HFFc6 (cell line): Measurements from ENCODE around the gene RILPL1. TPM values are rescaled to one million over a fixed set of nuclear protein-coding genes. Genes with fewer than 3 reads are reported as not detected.
"Not testable (repeated sequence)": the region's sequence is repeated elsewhere in the genome, so short reads cannot be mapped to it uniquely, and the experiment has no call there.

Experiments used
- DNase-seq: peaks from one replicate; pipeline ENCODE4 v3.0.0-alpha.2; 2018
- H3K27ac Mint-ChIP-seq: 2 replicates; pipeline ENCODE4 v1.8.0; 2020; ENCODE audit warnings: mild to moderate bottlenecking, mixed read lengths
- H3K27me3 Mint-ChIP-seq: 2 replicates; pipeline ENCODE4 v1.8.0; 2021; ENCODE audit warnings: mild to moderate bottlenecking, moderate library complexity, mixed read lengths; ENCODE audit not compliant: insufficient read depth
- H3K36me3 Mint-ChIP-seq: 2 replicates; pipeline ENCODE4 v1.8.0; 2021; ENCODE audit warnings: low read depth, mixed read lengths
- H3K4me1 Mint-ChIP-seq: 2 replicates; pipeline ENCODE4 v1.8.0; 2020; ENCODE audit warnings: low read depth, mixed read lengths
- H3K4me3 Mint-ChIP-seq: 2 replicates; pipeline ENCODE4 v1.8.0; 2020; ENCODE audit warnings: mild to moderate bottlenecking, moderate library complexity, mixed read lengths
- H3K9me3 Mint-ChIP-seq: 2 replicates; pipeline ENCODE4 v1.8.0; 2020; ENCODE audit warnings: mild to moderate bottlenecking, mixed read lengths
- CTCF ChIP-seq: fragments of 200-600 bp; sonication (generic); IDR thresholded peaks from 2 replicates; pipeline ENCODE4 v1.5.0; 2021; ENCODE audit warnings: antibody characterized with exemption, mild to moderate bottlenecking
- total RNA-seq, 6 experiments: library from RNA; stranded (reverse); fragmentation: NEBNext Ultra II Directional; extraction: Animal tissue kit (Norgen Biotek cat#: 25700); gene quantifications; 2 replicates in 1 of 6; 3 replicates in 5 of 6; pipeline ENCODE4 v1.2.3, GENCODE V29; 2021

RILPL1 gene
- total RNA-seq, 6 experiments from 2014 or later = 15.2 to 18.9 (median 16.9) TPM

GRCh38 chr12:123519141-123520001 is 14.1 kb downstream of the RILPL1 start:
- H3K9me3 Mint-ChIP-seq = no peaks in the 10 kb centered on the region
- TF ChIP-seq CTCF = no peak
- peak overlapping the region; percentile 91 for H3K27ac Mint-ChIP-seq
- H3K27me3 Mint-ChIP-seq = peaks cover 2% of the 10 kb centered on the region; the same call in 1 of the 2 replicates
- peaks cover 22% of the 10 kb centered on the region for H3K36me3 Mint-ChIP-seq
- peak; percentile 79 for DNase-seq
- peaks cover 14% of the 10 kb centered on the region for H3K4me1 Mint-ChIP-seq
- no peak overlapping the region for H3K4me3 Mint-ChIP-seq

- peaks cover 12% of the 10 kb centered on the region for H3K36me3 Mint-ChIP-seq
- no peaks in the 10 kb centered on the region for H3K9me3 Mint-ChIP-seq
- TF ChIP-seq CTCF = no peak
- peaks cover 2% of the 10 kb centered on the region; the same call in 1 of the 2 replicates for H3K27me3 Mint-ChIP-seq
- H3K4me3 Mint-ChIP-seq = no peak overlapping the region
- H3K27ac Mint-ChIP-seq = no peak overlapping the region
- no peak for DNase-seq
- H3K4me1 Mint-ChIP-seq = peaks cover 14% of the 10 kb centered on the region
These were observed 17.2 kb downstream of the RILPL1 start for GRCh38 chr12:123516216-123516780.

GRCh38 chr12:123514582-123515221 is 18.8 kb downstream of the RILPL1 start:
- H3K4me1 Mint-ChIP-seq, H3K4me3 Mint-ChIP-seq, H3K36me3 Mint-ChIP-seq, H3K27ac Mint-ChIP-seq, H3K27me3 Mint-ChIP-seq, DNase-seq, H3K9me3 Mint-ChIP-seq: not testable (repeated sequence)

- no peak for DNase-seq
- TF ChIP-seq CTCF = no peak
- H3K36me3 Mint-ChIP-seq = peaks cover 3% of the 10 kb centered on the region; the same call in 1 of the 2 replicates
- no peak overlapping the region for H3K27ac Mint-ChIP-seq
- H3K9me3 Mint-ChIP-seq = no peaks in the 10 kb centered on the region
- H3K4me3 Mint-ChIP-seq = no peak overlapping the region
- H3K27me3 Mint-ChIP-seq = peaks cover 2% of the 10 kb centered on the region
- H3K4me1 Mint-ChIP-seq = peaks cover 3% of the 10 kb centered on the region
These were observed 19.7 kb downstream of the RILPL1 start for GRCh38 chr12:123513805-123514204.

GRCh38 chr12:123512838-123513665 is 20.5 kb downstream of the RILPL1 start:
- no peak for DNase-seq
- Mint-ChIP-seq H3K4me3 (no peak overlapping the region), H3K36me3 (peaks cover 5% of the 10 kb centered on the region; the same call in 1 of the 2 replicates), H3K27ac (no peak overlapping the region), H3K9me3 (no peaks in the 10 kb centered on the region), H3K4me1 (peaks cover 6% of the 10 kb centered on the region; the same call in 1 of the 2 replicates), H3K27me3 (peaks cover 2% of the 10 kb centered on the region)
- no peak for TF ChIP-seq CTCF
